Measurements from ENCODE around the gene SERP2. TPM values are rescaled to one million over a fixed set of nuclear protein-coding genes. Genes with fewer than 3 reads are reported as not detected.

The SERP2 gene
- total and polyA plus RNA-seq, 2 of the 13 experiments (the other 11 are each of a cell fraction or from before 2014, with no cell fraction given), result not detected

- TF ChIP-seq ZFP91 (CRISPR knock-in tag; IDR thresholded peaks at IDR 0.05; ENCODE audit: borderline replicate concordance) (peak; percentile 78; the same call in 1 of the 2 replicates), MEIS2 (CRISPR knock-in tag; IDR thresholded peaks at IDR 0.05) (0 out of 2 replicates have a peak, but pooled peaks have one; percentile 20), NFYB (CRISPR knock-in tag; IDR thresholded peaks at IDR 0.05) (no peak; the same call in 1 of the 2 replicates), ZBTB42 (CRISPR knock-in tag; IDR thresholded peaks at IDR 0.05) (no peak), TOPORS (CRISPR knock-in tag; IDR thresholded peaks at IDR 0.05) (no peak), ZNF883 (CRISPR knock-in tag; IDR thresholded peaks at IDR 0.05; ENCODE audit: not compliant biosample characterization) (no peak), ZNF660 (CRISPR knock-in tag; IDR thresholded peaks at IDR 0.05; ENCODE audit: borderline replicate concordance, low read depth) (no peak), ZNF263 (CRISPR knock-in tag; IDR thresholded peaks at IDR 0.05) (no peak), ZNF83 (CRISPR knock-in tag; IDR thresholded peaks at IDR 0.05; ENCODE audit: borderline replicate concordance) (peak; percentile 85; the same call in 1 of the 2 replicates), MATR3 (CRISPR knock-in tag; IDR thresholded peaks at IDR 0.05) (no peak), SPEN (CRISPR knock-in tag; IDR thresholded peaks at IDR 0.05; ENCODE audit: low read depth) (peak; percentile 84), PREB (CRISPR knock-in tag; IDR thresholded peaks at IDR 0.05) (no peak), ZFX (CRISPR knock-in tag; IDR thresholded peaks at IDR 0.05; ENCODE audit: low read depth) (0 out of 2 replicates have a peak, but pooled peaks have one; percentile 52), PHB2 (IDR thresholded peaks at IDR 0.05; ENCODE audit: partially characterized antibody) (no peak), GLI4 (CRISPR knock-in tag; IDR thresholded peaks at IDR 0.05; ENCODE audit: borderline replicate concordance) (no peak), ZNF326 (CRISPR knock-in tag; IDR thresholded peaks at IDR 0.05; ENCODE audit: borderline replicate concordance) (no peak), SP5 (CRISPR knock-in tag; IDR thresholded peaks at IDR 0.05; ENCODE audit: borderline replicate concordance, low read depth) (peak; percentile 28; the same call in 1 of the 2 replicates), ZNF572 (CRISPR knock-in tag; IDR thresholded peaks at IDR 0.05) (no peak), ZNF441 (CRISPR knock-in tag; IDR thresholded peaks at IDR 0.05; ENCODE audit: borderline replicate concordance) (peak; percentile 82), HNRNPL (IDR thresholded peaks at IDR 0.05; ENCODE audit: low read depth, low read length) (0 out of 2 replicates have a peak, but pooled peaks have one; percentile 41), ZFAT (CRISPR knock-in tag; conservative IDR thresholded peaks at IDR 0.05) (no peak), DBP (CRISPR knock-in tag; IDR thresholded peaks at IDR 0.05; ENCODE audit: not compliant biosample characterization) (no peak)
Measured at GRCh38 chr13:44404261-44405132, 30.9 kb downstream of the SERP2 start (continued).

Data from HepG2 (cell line).